GM23338 (cell line): ENCODE data around the gene CFAP58. TPM values are rescaled to one million over a fixed set of nuclear protein-coding genes. Genes with fewer than 3 reads are reported as not detected.

ENCODE experiments used
- ATAC-seq: fragments of 200-7000 bp; cut with Tn5 transposase; 3 replicates; pipeline ENCODE4 v1.9.1; 2020
- DNase-seq: peaks from one replicate; pipeline ENCODE4 v3.0.0-alpha.2; 2015; ENCODE audit warnings: low spot score
- H2AFZ ChIP-seq: fragments of 200-600 bp; sonication (generic); 2 replicates; pipeline ENCODE4 v1.8.0; 2016; ENCODE audit warnings: antibody characterized with exemption, mild to moderate bottlenecking, moderate library complexity
- H3F3A ChIP-seq: fragments of 200-600 bp; sonication (generic); replicated peaks from 2 replicates; pipeline ENCODE4 v1.8.0; 2017; ENCODE audit warnings: antibody characterized with exemption, mixed run types, low read depth
- H3K27ac ChIP-seq: fragments of 200-600 bp; sonication (generic); 2 replicates; pipeline ENCODE4 v1.6.1; 2016; ENCODE audit warnings: low read depth
- H3K27me3 ChIP-seq: fragments of 200-600 bp; sonication (generic); 2 replicates; pipeline ENCODE4 v1.8.0; 2016; ENCODE audit warnings: mild to moderate bottlenecking, mixed run types, moderate library complexity; ENCODE audit not compliant: insufficient read depth
- H3K36me3 ChIP-seq: fragments of 200-600 bp; sonication (generic); 2 replicates; pipeline ENCODE4 v1.8.0; 2016; ENCODE audit warnings: mild to moderate bottlenecking; ENCODE audit not compliant: insufficient read depth
- H3K4me1 ChIP-seq: fragments of 200-600 bp; sonication (generic); 2 replicates; pipeline ENCODE4 v1.8.0; 2016; ENCODE audit warnings: mild to moderate bottlenecking, moderate library complexity; ENCODE audit not compliant: insufficient read depth
- H3K4me2 ChIP-seq: fragments of 200-600 bp; sonication (generic); 2 replicates; pipeline ENCODE4 v1.7.1; 2017; ENCODE audit warnings: mixed run types
- H3K4me3 ChIP-seq: fragments of 200-600 bp; sonication (generic); 2 replicates; pipeline ENCODE4 v1.6.1; 2016; ENCODE audit warnings: mixed run types
- H3K79me2 ChIP-seq: fragments of 200-600 bp; sonication (generic); replicated peaks from 2 replicates; pipeline ENCODE4 v1.8.0; 2017; ENCODE audit warnings: mild to moderate bottlenecking; ENCODE audit not compliant: insufficient read depth
- H3K9me2 ChIP-seq: fragments of 200-600 bp; sonication (generic); 2 replicates; pipeline ENCODE4 v1.8.0; 2017; ENCODE audit not compliant: insufficient read depth
- H4K20me1 ChIP-seq: fragments of 200-600 bp; sonication (generic); replicated peaks from 2 replicates; pipeline ENCODE4 v1.8.0; 2017; ENCODE audit warnings: mild to moderate bottlenecking; ENCODE audit not compliant: insufficient read depth
- H3K27ac Mint-ChIP-seq: 2 replicates; pipeline ENCODE4 v1.8.0; 2020; ENCODE audit warnings: inconsistent platforms, mild to moderate bottlenecking, moderate library complexity, mixed read lengths
- H3K27me3 Mint-ChIP-seq: 3 replicates; pipeline ENCODE4 v1.8.0; 2022; ENCODE audit warnings: low read depth, mild to moderate bottlenecking, moderate library complexity, mixed read lengths, inconsistent platforms; ENCODE audit not compliant: insufficient read depth, poor library complexity
- H3K36me3 Mint-ChIP-seq: 3 replicates; pipeline ENCODE4 v1.8.0; 2021; ENCODE audit warnings: low read depth, mild to moderate bottlenecking, inconsistent platforms, moderate library complexity, mixed read lengths
- H3K4me1 Mint-ChIP-seq: 3 replicates; pipeline ENCODE4 v1.8.0; 2020; ENCODE audit warnings: mild to moderate bottlenecking, inconsistent platforms, mixed read lengths
- H3K4me3 Mint-ChIP-seq: 3 replicates; pipeline ENCODE4 v1.8.0; 2021; ENCODE audit warnings: moderate library complexity, mild to moderate bottlenecking, inconsistent platforms, mixed read lengths
- H3K9me3 Mint-ChIP-seq: 3 replicates; pipeline ENCODE4 v1.8.0; 2020; ENCODE audit warnings: moderate library complexity, mild to moderate bottlenecking, inconsistent platforms, mixed read lengths
- CREB1 ChIP-seq: fragments of 250-450 bp; sonication (Bioruptor Pico); IDR thresholded peaks from 2 replicates; pipeline ENCODE4 v1.5.0; 2020; ENCODE audit warnings: low read depth, mild to moderate bottlenecking, moderate library complexity
- ETS1 ChIP-seq: IDR thresholded peaks from 2 replicates; pipeline ENCODE4 v1.6.1; 2016; ENCODE audit warnings: antibody characterized with exemption
- EZH2 ChIP-seq: fragments of 200-600 bp; sonication (generic); IDR thresholded peaks from one replicate; pipeline ENCODE4 v1.8.0; 2017; ENCODE audit warnings: antibody characterized with exemption, mild to moderate bottlenecking, low read depth; ENCODE audit not compliant: unreplicated experiment
- EZH2phosphoT487 ChIP-seq: fragments of 200-600 bp; sonication (generic); IDR thresholded peaks from one replicate; pipeline ENCODE4 v1.8.1; 2018; ENCODE audit warnings: antibody characterized with exemption; ENCODE audit not compliant: unreplicated experiment
- JUNB ChIP-seq: IDR thresholded peaks from one replicate; pipeline ENCODE4 v1.6.1; 2016; ENCODE audit warnings: antibody characterized with exemption; ENCODE audit not compliant: unreplicated experiment
- NANOG ChIP-seq: IDR thresholded peaks from 2 replicates; pipeline ENCODE4 v1.6.1; 2016; ENCODE audit warnings: antibody characterized with exemption, borderline replicate concordance
- POLR2AphosphoS5 ChIP-seq: IDR thresholded peaks from 2 replicates; pipeline ENCODE4 v1.6.1; 2016; ENCODE audit warnings: antibody characterized with exemption, low read depth
- REST ChIP-seq: IDR thresholded peaks from one replicate; pipeline ENCODE4 v1.6.1; 2018; ENCODE audit warnings: antibody characterized with exemption; ENCODE audit not compliant: unreplicated experiment
- STAT1 ChIP-seq: IDR thresholded peaks from one replicate; pipeline ENCODE4 v1.6.1; 2016; ENCODE audit warnings: antibody characterized with exemption; ENCODE audit not compliant: unreplicated experiment
- ZNF331 ChIP-seq: fragments of 250-450 bp; sonication (Bioruptor Pico); IDR thresholded peaks from 2 replicates; pipeline ENCODE4 v1.5.0; 2020; ENCODE audit warnings: low read depth, mild to moderate bottlenecking, moderate library complexity
- polyA plus RNA-seq: library from polyadenylated mRNA; unstranded; fragments of >200 nt; fragmentation: Nextera tagmentation; extraction: Ambion mirVana; gene quantifications from 2 replicates; pipeline ENCODE4 v1.2.1, GENCODE V29; 2016
- total RNA-seq: library from RNA; depleted of rRNA; stranded (reverse); fragments of >200 nt; shearing (Covaris generic); gene quantifications from 2 replicates; pipeline ENCODE4 v1.2.3, GENCODE V29; 2014
- TF ChIP-seq, protein P1 (sequence below): fragments of 250-450 bp; sonication (Bioruptor Pico); IDR thresholded peaks from 2 replicates; pipeline ENCODE4 v1.5.0; 2020; ENCODE audit warnings: mild to moderate bottlenecking, moderate library complexity

CFAP58 gene
- total and polyA plus RNA-seq, 2 experiments from 2014 or later = 0.63 to 0.89 TPM

- no peaks in the 10 kb centered on the region for H3K27me3 ChIP-seq
- Mint-ChIP-seq H3K27ac (no peak overlapping the region), H3K4me1 (peaks cover 86% of the 10 kb centered on the region), H3K36me3 (peaks cover 27% of the 10 kb centered on the region), H3K4me3 (no peak overlapping the region), H3K9me3 (no peaks in the 10 kb centered on the region), H3K27me3 (peaks cover 6% of the 10 kb centered on the region)
- H3K4me2 ChIP-seq = no peak overlapping the region
- no peaks in the 10 kb centered on the region for H3F3A ChIP-seq
- no peak overlapping the region for H2AFZ ChIP-seq
- peaks cover 64% of the 10 kb centered on the region for H3K4me1 ChIP-seq
- no peaks in the 10 kb centered on the region for H3K36me3 ChIP-seq
- TF ChIP-seq REST (no peak), EZH2 (no peak), CREB1 (no peak), ZNF331 (CRISPR knock-in tag) (no peak)
- H3K9me2 ChIP-seq = 0 out of 2 replicates have a peak, but pooled peaks cover 2% of the 10 kb centered on the region
- H3K79me2 ChIP-seq = peaks cover 98% of the 10 kb centered on the region
- H4K20me1 ChIP-seq = peaks cover 7% of the 10 kb centered on the region; the same call in 1 of the 2 replicates
- H3K4me3 ChIP-seq = no peak overlapping the region
- DNase-seq (no peak), ATAC-seq (no peak)
- H3K27ac ChIP-seq = no peak overlapping the region
Measured at GRCh38 chr10:104324221-104324686, 29.4 kb upstream of the CFAP58 start.

- H3K79me2 ChIP-seq = peaks cover 98% of the 10 kb centered on the region
- no peak for DNase-seq
- Mint-ChIP-seq H3K36me3 (peaks cover 27% of the 10 kb centered on the region), H3K27me3 (peaks cover 6% of the 10 kb centered on the region), H3K27ac (peak overlapping the region; percentile 58; the same call in 1 of the 2 replicates), H3K4me1 (peaks cover 86% of the 10 kb centered on the region), H3K4me3 (no peak overlapping the region), H3K9me3 (no peaks in the 10 kb centered on the region; the same call in 2 of the 3 replicates)
- peaks cover 7% of the 10 kb centered on the region; the same call in 1 of the 2 replicates for H4K20me1 ChIP-seq
- no peaks in the 10 kb centered on the region for H3F3A ChIP-seq
- H3K4me1 ChIP-seq = peaks cover 64% of the 10 kb centered on the region
- no peaks in the 10 kb centered on the region for H3K27me3 ChIP-seq
- H3K27ac ChIP-seq = no peak overlapping the region
- H3K9me2 ChIP-seq = 0 out of 2 replicates have a peak, but pooled peaks cover 2% of the 10 kb centered on the region
- no peak overlapping the region for H3K4me3 ChIP-seq
- no peak overlapping the region for H2AFZ ChIP-seq
- no peak for ATAC-seq
- H3K36me3 ChIP-seq = no peaks in the 10 kb centered on the region
- H3K4me2 ChIP-seq = no peak overlapping the region
- TF ChIP-seq ETS1 = no peak
- TF ChIP-seq, protein P1, sequence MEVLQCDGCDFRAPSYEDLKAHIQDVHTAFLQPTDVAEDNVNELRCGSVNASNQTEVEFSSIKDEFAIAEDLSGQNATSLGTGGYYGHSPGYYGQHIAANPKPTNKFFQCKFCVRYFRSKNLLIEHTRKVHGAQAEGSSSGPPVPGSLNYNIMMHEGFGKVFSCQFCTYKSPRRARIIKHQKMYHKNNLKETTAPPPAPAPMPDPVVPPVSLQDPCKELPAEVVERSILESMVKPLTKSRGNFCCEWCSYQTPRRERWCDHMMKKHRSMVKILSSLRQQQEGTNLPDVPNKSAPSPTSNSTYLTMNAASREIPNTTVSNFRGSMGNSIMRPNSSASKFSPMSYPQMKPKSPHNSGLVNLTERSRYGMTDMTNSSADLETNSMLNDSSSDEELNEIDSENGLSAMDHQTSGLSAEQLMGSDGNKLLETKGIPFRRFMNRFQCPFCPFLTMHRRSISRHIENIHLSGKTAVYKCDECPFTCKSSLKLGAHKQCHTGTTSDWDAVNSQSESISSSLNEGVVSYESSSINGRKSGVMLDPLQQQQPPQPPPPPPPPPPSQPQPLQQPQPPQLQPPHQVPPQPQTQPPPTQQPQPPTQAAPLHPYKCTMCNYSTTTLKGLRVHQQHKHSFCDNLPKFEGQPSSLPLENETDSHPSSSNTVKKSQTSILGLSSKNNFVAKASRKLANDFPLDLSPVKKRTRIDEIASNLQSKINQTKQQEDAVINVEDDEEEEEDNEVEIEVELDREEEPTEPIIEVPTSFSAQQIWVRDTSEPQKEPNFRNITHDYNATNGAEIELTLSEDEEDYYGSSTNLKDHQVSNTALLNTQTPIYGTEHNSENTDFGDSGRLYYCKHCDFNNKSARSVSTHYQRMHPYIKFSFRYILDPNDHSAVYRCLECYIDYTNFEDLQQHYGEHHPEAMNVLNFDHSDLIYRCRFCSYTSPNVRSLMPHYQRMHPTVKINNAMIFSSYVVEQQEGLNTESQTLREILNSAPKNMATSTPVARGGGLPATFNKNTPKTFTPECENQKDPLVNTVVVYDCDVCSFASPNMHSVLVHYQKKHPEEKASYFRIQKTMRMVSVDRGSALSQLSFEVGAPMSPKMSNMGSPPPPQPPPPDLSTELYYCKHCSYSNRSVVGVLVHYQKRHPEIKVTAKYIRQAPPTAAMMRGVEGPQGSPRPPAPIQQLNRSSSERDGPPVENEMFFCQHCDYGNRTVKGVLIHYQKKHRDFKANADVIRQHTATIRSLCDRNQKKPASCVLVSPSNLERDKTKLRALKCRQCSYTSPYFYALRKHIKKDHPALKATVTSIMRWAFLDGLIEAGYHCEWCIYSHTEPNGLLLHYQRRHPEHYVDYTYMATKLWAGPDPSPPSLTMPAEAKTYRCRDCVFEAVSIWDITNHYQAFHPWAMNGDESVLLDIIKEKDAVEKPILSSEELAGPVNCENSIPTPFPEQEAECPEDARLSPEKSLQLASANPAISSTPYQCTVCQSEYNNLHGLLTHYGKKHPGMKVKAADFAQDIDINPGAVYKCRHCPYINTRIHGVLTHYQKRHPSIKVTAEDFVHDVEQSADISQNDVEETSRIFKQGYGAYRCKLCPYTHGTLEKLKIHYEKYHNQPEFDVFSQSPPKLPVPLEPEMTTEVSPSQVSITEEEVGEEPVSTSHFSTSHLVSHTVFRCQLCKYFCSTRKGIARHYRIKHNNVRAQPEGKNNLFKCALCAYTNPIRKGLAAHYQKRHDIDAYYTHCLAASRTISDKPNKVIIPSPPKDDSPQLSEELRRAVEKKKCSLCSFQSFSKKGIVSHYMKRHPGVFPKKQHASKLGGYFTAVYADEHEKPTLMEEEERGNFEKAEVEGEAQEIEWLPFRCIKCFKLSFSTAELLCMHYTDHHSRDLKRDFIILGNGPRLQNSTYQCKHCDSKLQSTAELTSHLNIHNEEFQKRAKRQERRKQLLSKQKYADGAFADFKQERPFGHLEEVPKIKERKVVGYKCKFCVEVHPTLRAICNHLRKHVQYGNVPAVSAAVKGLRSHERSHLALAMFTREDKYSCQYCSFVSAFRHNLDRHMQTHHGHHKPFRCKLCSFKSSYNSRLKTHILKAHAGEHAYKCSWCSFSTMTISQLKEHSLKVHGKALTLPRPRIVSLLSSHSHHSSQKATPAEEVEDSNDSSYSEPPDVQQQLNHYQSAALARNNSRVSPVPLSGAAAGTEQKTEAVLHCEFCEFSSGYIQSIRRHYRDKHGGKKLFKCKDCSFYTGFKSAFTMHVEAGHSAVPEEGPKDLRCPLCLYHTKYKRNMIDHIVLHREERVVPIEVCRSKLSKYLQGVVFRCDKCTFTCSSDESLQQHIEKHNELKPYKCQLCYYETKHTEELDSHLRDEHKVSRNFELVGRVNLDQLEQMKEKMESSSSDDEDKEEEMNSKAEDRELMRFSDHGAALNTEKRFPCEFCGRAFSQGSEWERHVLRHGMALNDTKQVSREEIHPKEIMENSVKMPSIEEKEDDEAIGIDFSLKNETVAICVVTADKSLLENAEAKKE = no peak
- no peak for TF ChIP-seq STAT1
- no peak for TF ChIP-seq POLR2AphosphoS5
- no peak for TF ChIP-seq JUNB
- no peak for TF ChIP-seq NANOG
- no peak for TF ChIP-seq CREB1
- TF ChIP-seq EZH2phosphoT487 = no peak
Measured at GRCh38 chr10:104324931-104325330, 28.7 kb upstream of the CFAP58 start.
